NB4 (cell line): Measurements from ENCODE around the gene PHLDB3.

Source experiments
- CTCF ChIP-seq: IDR thresholded peaks from one replicate; pipeline ENCODE4 v1.5.1; 2012; ENCODE audit warnings: low read depth, low read length
- MAX ChIP-seq: IDR thresholded peaks from 2 replicates; pipeline ENCODE4 v1.6.1; 2011; ENCODE audit warnings: low read depth, low read length
- MYC ChIP-seq: IDR thresholded peaks from 2 replicates; pipeline ENCODE4 v1.6.1; 2011; ENCODE audit warnings: low read depth, low read length
- POLR2A ChIP-seq: IDR thresholded peaks from 2 replicates; pipeline ENCODE4 v1.6.1; 2011; ENCODE audit warnings: mild to moderate bottlenecking; ENCODE audit not compliant: insufficient read length; ENCODE audit errors: extremely low read depth

- TF ChIP-seq MYC (no peak), POLR2A (no peak), CTCF (no peak), MAX (no peak)
Measured at GRCh38 chr19:43501661-43502418, 2.7 kb downstream of the PHLDB3 start.
